Small intestine (tissue), 7 donors: ENCODE measurements around the gene GARIN5B. TPM values are rescaled to one million over a fixed set of nuclear protein-coding genes. Genes with fewer than 3 reads are reported as not detected.

Experiments
- DNase-seq, 2 donors: peaks; one replicate each; pipeline versions ENCODE4 v3.0.0 to v3.0.0-alpha.2; 2013
- FAIRE-seq: peaks from 2 replicates; lab custom pipeline; 2012; peaks lifted over from hg19 to GRCh38; lab: Jason Lieb, UNC
- H3K27ac ChIP-seq, 3 donors: one replicate each; pipeline ENCODE4 v1.5.1; 2013; ENCODE audit warnings: low read length in 2 of 3, mild to moderate bottlenecking in 2 of 3, control low read depth in 1 of 3, inconsistent platforms in 1 of 3, low read depth in 1 of 3, moderate library complexity in 1 of 3
- H3K27me3 ChIP-seq, 3 donors: one replicate each; pipeline ENCODE4 v1.6.1; 2013; ENCODE audit warnings: low read length in 3 of 3, inconsistent platforms in 1 of 3; ENCODE audit not compliant: control insufficient read depth in 3 of 3, insufficient read depth in 3 of 3
- H3K36me3 ChIP-seq, 3 donors: one replicate each; pipeline ENCODE4 v1.6.1; 2013; ENCODE audit warnings: low read length in 3 of 3, inconsistent platforms in 1 of 3, low read depth in 1 of 3, mild to moderate bottlenecking in 1 of 3, moderate library complexity in 1 of 3; ENCODE audit not compliant: control insufficient read depth in 3 of 3, insufficient read depth in 2 of 3
- H3K4me1 ChIP-seq, 3 donors: one replicate each; pipeline ENCODE4 v1.6.1; 2013; ENCODE audit warnings: low read length in 2 of 3, inconsistent platforms in 1 of 3, low read depth in 1 of 3, mild to moderate bottlenecking in 1 of 3, moderate library complexity in 1 of 3; ENCODE audit not compliant: control insufficient read depth in 3 of 3, insufficient read depth in 2 of 3
- H3K4me3 ChIP-seq, 3 donors: one replicate each; pipeline ENCODE4 v1.5.1; 2013; ENCODE audit warnings: low read length in 3 of 3, control low read depth in 1 of 3, inconsistent platforms in 1 of 3, low read depth in 1 of 3, mild to moderate bottlenecking in 1 of 3, moderate library complexity in 1 of 3
- H3K9me3 ChIP-seq, 2 donors: one replicate each; pipeline ENCODE4 v1.6.1; 2013; ENCODE audit warnings: low read depth in 1 of 2, low read length in 1 of 2; ENCODE audit not compliant: control insufficient read depth in 2 of 2, insufficient read depth in 1 of 2
- WGBS, 3 donors: extraction: QIAGEN DNeasy Blood & Tissue Kit; methylation state at CpG; one replicate each; pipeline ENCODE4 v1.1.7; 2013; 5-methylcytosine and 5-hydroxymethylcytosine counted together
- polyA plus RNA-seq, 4 donors: library from polyadenylated mRNA; stranded (reverse) in 3 of 4; unstranded in 1 of 4; fragments of 200-250 nt in 3 of 4; fragments of 120-200 nt in 1 of 4; gene quantifications; one replicate each; pipeline versions ENCODE4 v1.2.1 to v1.2.3, GENCODE V29; 2013
- donor health status: healthy with polysubstance abuse.
- donor health status: control.
- donor health status: control.
- donor health status: Bipolar disorder and iron deficiency.
- donor health status: healthy.

The GARIN5B gene
- polyA plus RNA-seq, 4 donors, result 0.03 TPM; not detected in 3

DNA sequence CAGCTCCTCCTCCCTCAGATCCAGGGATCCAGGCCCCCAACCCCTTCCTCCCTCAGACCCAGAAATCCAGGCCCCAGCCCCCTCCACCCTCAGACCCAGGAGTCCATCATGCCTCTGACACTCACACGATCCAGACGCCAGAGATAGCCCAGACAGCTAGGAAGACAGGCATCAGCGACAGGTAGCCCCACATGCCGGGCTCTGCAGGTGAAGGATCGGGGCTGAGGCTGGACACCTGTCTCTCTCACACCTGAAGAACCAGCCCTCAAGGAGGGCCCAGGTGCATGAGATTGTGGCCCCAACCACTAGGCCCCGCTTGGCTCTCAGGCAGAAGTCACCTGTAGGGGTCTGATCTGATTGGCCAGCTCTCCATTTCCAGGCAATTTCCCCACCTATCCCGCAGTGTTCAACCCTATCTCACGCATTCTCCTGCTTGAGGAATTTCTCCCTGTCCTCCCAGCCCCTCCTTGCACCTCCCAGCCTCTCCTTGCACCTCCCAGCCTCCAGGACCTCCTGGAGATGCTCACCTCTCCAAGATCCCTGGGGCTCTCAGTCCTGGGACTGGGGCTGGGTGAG is 42.1 kb downstream of the GARIN5B start:
- 34 to 60% (median 47%) methylated on average over 8 of the region's 8 CpGs for WGBS, 3 donors
- peaks cover 0 to 3% (median 0%) of the 10 kb centered on the region in 3 donors for H3K27me3 ChIP-seq
- H3K36me3 ChIP-seq, result peaks cover 0 to 46% (median 8%) of the 10 kb centered on the region in 3 donors
- H3K27ac ChIP-seq, result peak overlapping the region; percentile 81 to 92 (median 88)
- peak overlapping the region in 2 of 3 donors; percentile 59 to 77 for H3K4me3 ChIP-seq
- peaks cover 0 to 15% of the 10 kb centered on the region in 2 donors for H3K9me3 ChIP-seq
- peaks cover 0 to 35% (median 0%) of the 10 kb centered on the region in 3 donors for H3K4me1 ChIP-seq
- FAIRE-seq (no peak), DNase-seq (no peak)

DNA sequence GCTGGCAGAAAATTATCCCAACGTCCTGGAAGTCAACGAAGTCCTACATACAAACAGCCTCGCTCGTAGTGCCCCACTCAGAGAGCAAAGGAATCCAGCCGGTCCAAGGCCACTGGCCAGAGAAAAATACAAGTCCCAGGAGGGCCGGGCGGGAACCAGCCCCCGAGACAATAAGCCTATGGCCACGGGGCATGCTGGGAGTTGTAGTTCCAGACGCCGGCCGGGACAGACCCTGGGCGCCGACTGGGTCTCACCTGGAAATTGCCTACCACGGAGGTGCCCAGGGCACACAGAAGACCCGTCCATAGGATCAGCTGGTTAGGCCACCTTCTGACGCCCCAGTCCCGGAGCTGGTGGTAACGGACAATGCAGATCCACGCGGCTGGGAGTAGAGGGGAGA is 43.3 kb downstream of the GARIN5B start:
- H3K27me3 ChIP-seq, result peaks cover 0 to 3% (median 0%) of the 10 kb centered on the region in 3 donors
- DNase-seq (peak; percentile 36 to 60), FAIRE-seq (no peak)
- peak overlapping the region in 2 of 3 donors; percentile 59 to 77 for H3K4me3 ChIP-seq
- H3K36me3 ChIP-seq, result peaks cover 0 to 56% (median 9%) of the 10 kb centered on the region in 3 donors
- peak overlapping the region in 1 of 3 donors; percentile 17 for H3K27ac ChIP-seq
- WGBS, 3 donors, result 39 to 51% (median 46%) methylated on average over 21 of the region's 21 CpGs
- peaks cover 0 to 35% (median 0%) of the 10 kb centered on the region in 3 donors for H3K4me1 ChIP-seq
- H3K9me3 ChIP-seq, result peaks cover 0 to 16% of the 10 kb centered on the region in 2 donors

DNA sequence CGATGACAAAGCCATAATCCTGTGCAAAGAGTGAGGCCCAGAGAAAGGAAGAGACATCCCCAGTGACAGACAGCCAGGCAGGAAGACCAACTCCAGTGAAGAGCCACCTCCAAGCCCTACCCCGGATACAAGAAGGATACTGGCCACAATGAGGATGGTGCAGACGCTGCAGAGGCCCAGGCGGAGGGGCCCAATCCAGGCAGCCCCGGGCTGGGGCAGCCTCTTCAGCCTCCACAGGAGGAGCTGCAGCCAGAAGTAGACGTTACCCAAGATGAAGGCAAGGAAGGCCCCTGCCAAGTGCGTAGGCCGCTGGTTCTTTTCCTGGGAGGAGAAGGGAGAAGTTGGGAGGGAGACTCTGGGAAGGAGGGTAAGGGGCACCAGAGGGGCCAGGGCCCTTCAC is 46.4 kb downstream of the GARIN5B start:
- H3K27ac ChIP-seq, result no peak overlapping the region
- peaks cover 0 to 84% (median 9%) of the 10 kb centered on the region in 3 donors for H3K36me3 ChIP-seq
- FAIRE-seq, result no peak
- H3K9me3 ChIP-seq, result peaks cover 0 to 10% of the 10 kb centered on the region in 2 donors
- no peak overlapping the region for H3K4me3 ChIP-seq
- 85 to 94% (median 91%) methylated on average over 8 of the region's 8 CpGs for WGBS, 3 donors
- H3K27me3 ChIP-seq, result peaks cover 0 to 3% (median 0%) of the 10 kb centered on the region in 3 donors
- DNase-seq, result no peak
- peaks cover 0 to 17% (median 0%) of the 10 kb centered on the region in 3 donors for H3K4me1 ChIP-seq

DNA sequence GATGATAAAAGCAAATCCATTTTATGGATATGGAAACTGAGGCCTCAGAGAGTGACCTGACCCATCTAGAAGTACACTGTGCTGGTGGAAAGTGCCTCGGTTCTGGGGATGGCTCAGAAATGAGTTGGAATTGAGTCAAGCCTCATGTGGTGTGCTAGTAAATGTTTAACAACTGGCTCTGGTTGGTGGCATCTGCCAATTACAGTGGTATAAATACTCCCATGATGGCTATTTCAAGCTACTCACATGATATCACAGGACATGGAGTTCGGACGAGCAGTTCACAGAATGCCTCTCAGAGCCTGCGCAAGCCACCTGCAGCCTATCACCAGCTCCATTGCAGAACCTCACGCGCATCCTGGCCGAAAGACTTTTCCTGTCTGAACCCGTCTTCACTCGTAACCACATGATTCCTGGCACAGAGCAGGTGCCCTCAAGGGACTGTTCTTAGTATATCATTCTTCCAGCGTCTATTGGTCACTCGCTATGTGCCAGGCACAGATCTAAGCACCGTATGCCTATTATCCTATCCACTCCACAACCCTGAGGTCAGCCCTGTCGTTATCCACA is 47.0 kb downstream of the GARIN5B start:
- WGBS, 3 donors, result 87 to 93% (median 91%) methylated on average over 13 of the region's 13 CpGs
- no peak overlapping the region for H3K4me3 ChIP-seq
- FAIRE-seq (no peak), DNase-seq (no peak)
- peaks cover 0 to 10% of the 10 kb centered on the region in 2 donors for H3K9me3 ChIP-seq
- peaks cover 0 to 90% (median 9%) of the 10 kb centered on the region in 3 donors for H3K36me3 ChIP-seq
- peaks cover 0 to 3% (median 0%) of the 10 kb centered on the region in 3 donors for H3K27me3 ChIP-seq
- peaks cover 0 to 14% (median 0%) of the 10 kb centered on the region in 3 donors for H3K4me1 ChIP-seq
- H3K27ac ChIP-seq, result no peak overlapping the region

DNA sequence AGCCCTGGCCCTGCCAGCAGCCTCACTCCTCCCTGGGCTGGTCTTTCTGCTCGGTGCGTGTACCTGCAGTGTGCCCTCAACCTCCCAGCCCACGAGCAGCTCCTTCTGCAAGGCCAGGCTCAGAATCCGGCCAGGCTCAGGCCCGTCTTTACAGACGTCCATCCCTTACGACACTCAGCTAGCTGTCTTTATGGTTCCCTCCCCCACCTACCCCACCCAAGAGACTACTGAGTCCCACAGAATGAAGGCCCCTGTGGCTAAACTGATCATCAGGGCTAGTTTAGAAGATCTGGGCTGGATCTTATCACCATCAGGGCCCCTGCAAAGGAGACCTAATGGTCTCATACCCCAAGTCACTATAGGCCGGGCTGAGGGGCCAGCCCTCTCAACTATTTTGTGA is 48.7 kb downstream of the GARIN5B start:
- H3K27me3 ChIP-seq, result no peaks in the 10 kb centered on the region
- FAIRE-seq (no peak), DNase-seq (no peak)
- H3K4me1 ChIP-seq, result peaks cover 0 to under 1% (median 0%) of the 10 kb centered on the region in 3 donors
- WGBS, 3 donors, result 86 to 95% (median 91%) methylated on average over 8 of the region's 8 CpGs
- H3K9me3 ChIP-seq, result peaks cover 0 to 15% of the 10 kb centered on the region in 2 donors
- H3K36me3 ChIP-seq, result peaks cover 0 to 84% (median 7%) of the 10 kb centered on the region in 3 donors
- no peak overlapping the region for H3K27ac ChIP-seq
- no peak overlapping the region for H3K4me3 ChIP-seq

DNA sequence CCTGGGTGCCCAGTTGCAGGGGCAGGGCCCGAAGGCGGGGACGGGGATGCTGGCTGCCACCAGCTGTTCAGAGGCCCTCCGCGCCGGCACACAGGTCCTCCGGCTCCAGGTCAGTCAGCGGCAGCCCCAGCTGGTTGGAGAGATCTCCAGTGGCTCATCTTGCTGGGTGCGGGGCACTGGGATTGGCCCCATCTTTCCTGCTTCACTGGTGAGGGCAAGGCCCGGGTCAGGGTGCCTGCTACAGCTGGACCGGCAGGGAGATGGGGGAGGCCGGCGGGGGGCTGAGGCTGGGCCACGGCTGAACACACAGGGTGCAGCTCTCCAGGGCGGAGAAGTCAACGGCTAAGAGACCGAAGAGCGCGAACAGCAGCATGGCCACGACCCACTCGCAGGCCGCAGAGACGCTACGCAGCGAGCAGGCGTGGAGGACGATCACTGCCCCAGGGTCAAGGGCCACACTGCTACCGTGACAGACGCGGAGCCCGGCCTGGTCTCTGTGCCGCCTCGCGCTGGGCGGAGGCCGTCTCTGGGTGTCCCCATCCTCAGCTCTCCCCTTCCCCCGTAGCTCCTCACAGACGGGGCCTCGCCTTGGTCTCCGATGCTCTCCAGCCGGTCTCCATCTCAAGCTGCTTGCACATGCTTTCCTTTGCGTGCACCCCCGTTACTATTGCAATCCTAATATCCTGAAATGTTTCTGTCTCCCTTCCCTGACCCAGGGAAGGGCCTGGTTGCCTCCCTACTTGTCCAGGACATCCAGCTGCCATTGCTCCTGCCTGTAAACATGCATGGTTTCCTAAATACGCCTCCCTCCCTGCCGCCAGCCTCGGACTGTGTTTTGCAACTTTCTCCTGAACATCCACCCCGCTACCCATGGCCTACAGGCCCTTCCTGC is 50.2 kb downstream of the GARIN5B start:
- Histone ChIP-seq H3K27me3 (no peaks in the 10 kb centered on the region), H3K36me3 (peaks cover 0 to 78% (median 7%) of the 10 kb centered on the region in 3 donors), H3K27ac (no peak overlapping the region), H3K4me1 (no peaks in the 10 kb centered on the region), H3K9me3 (peaks cover 0 to 22% of the 10 kb centered on the region in 2 donors), H3K4me3 (no peak overlapping the region)
- 82 to 88% (median 87%) methylated on average over 38 to 47 of the region's 47 CpGs for WGBS, 3 donors
- FAIRE-seq (no peak), DNase-seq (no peak)

DNA sequence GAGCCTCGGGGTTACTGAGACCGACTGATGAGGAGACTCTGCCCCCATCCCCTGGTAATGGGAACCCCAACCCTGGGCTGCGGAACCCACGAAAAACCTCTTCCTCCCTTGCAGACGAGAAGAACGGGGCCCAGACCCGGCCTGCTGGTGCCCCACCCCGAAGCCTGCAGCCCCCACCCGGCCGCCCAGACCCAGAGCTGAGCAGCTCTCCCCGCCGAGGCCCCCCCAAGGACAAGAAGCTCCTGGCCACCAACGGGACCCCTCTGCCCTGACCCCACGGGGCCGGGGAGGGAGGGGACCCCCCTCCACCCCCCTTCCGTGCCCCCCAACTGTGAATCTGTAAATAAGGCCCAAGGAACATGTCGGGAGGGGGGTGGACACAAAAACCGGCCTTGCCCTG is 51.3 kb downstream of the GARIN5B start:
- 77 to 85% (median 82%) methylated on average over 12 to 18 of the region's 18 CpGs for WGBS, 3 donors

DNA sequence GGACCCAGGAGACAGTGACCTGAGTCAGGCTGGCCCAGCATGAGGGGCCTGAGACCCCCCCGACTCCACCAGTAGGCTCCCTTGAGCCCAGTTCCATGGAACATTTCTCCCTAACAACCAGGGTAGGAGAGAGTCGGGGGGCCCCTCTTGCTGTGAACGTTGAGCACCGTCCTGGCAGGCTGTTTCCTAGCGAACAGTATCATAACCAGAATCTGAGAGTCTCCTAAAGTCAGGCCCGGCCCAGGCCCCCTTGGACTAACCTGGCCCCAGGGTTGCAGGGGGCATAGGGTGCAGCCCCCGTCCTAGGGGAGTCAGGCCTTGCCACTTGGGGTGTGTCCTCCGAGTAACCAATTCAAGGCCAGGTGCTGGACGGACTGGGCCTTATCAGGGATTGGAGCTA is 51.7 kb downstream of the GARIN5B start:
- H3K27me3 ChIP-seq, result no peaks in the 10 kb centered on the region
- peaks cover 0 to 17% of the 10 kb centered on the region in 2 donors for H3K9me3 ChIP-seq
- DNase-seq (no peak), FAIRE-seq (no peak)
- no peak overlapping the region for H3K27ac ChIP-seq
- no peak overlapping the region for H3K4me3 ChIP-seq
- no peaks in the 10 kb centered on the region for H3K4me1 ChIP-seq
- 69 to 81% (median 74%) methylated on average over 9 of the region's 9 CpGs for WGBS, 3 donors
- peaks cover 0 to 65% (median 4%) of the 10 kb centered on the region in 3 donors for H3K36me3 ChIP-seq

More for the DNA sequence above, 51.3 kb downstream of the GARIN5B start:
- DNase-seq (no peak), FAIRE-seq (no peak)
- Histone ChIP-seq H3K4me1 (no peaks in the 10 kb centered on the region), H3K27me3 (no peaks in the 10 kb centered on the region), H3K36me3 (peaks cover 0 to 69% (median 7%) of the 10 kb centered on the region in 3 donors), H3K27ac (no peak overlapping the region), H3K4me3 (no peak overlapping the region), H3K9me3 (peaks cover 0 to 21% of the 10 kb centered on the region in 2 donors)
